ENCODE results near the gene ERCC4. TPM values are rescaled to one million over a fixed set of nuclear protein-coding genes. Genes with fewer than 3 reads are reported as not detected.
A peak's percentile ranks its signal among the peaks of the same experiment; 100 is the strongest.

ERCC4 gene
- polyA plus RNA-seq, 3 donors = 1.8 to 11.8 (median 5.9) TPM

DNA sequence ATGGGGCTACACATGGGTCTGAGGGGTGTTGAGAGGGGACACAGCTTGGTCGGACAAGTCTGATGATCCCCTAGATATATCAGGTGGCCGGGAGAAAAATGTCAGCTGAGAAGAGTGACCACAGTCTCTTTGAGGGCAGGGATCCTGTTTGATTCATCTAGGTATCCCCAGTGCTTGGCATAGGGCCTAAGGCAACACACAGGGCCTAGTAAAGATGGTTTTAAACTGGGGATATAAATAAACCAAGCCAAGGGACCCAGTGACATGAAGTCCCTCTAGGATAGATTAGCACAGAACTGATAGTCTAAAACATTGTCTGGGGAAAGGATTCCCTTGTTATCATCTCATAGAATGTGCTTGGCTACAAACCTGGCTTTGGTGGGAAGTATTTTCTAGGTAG, 1.4 kb downstream of the ERCC4 start:
- no peak overlapping the region for H3K27ac ChIP-seq (ENCODE audit: low read depth in 1 of 2, low read length in 2 of 2)

DNA sequence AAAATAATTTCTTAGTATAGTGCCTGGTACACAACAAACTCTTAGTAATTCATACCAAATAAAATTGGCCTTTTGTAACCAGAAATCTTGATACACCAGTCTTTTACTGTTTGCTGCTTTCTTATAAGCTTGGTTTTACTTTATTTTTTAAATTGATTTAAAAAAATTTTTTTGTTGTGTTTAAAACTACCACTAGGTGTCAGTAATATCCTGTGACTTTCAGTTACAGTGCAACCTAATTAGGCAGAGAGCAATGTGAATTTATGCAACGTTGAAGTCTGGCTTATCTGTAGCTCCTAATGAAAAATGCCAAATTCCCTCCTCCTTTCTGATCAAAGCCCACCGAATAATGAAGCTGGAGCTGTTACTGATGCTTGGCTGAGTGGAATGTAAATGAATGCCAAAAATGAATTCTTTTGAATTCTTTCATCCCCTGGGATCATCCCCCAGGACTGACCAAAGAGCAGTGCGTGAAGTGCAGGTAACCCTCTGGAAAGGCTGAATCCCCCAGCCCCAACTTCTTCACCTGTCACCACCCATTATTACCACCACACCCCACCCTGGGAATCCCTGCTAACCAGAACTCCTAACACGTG, 3.8 kb downstream of the ERCC4 start:
- H2AFZ ChIP-seq (ENCODE audit: insufficient read depth, low read depth, low read length, poor library complexity, severe bottlenecking) = no peak overlapping the region
- H3K36me3 ChIP-seq (replicated peaks in 1 of 2; ENCODE audit: control insufficient read depth in 1 of 2, insufficient read depth in 2 of 2, low read length in 2 of 2) = peaks cover 18 to 43% of the 10 kb centered on the region in 2 donors
- H3K4me2 ChIP-seq (replicated peaks; ENCODE audit: extremely low read depth, low read length, poor library complexity, severe bottlenecking) = no peak overlapping the region
- no peak overlapping the region for H3K4me3 ChIP-seq (replicated peaks in 1 of 3; ENCODE audit: low read depth in 2 of 3, low read length in 3 of 3)
- Mint-ChIP-seq H3K4me1 (peaks cover 23% of the 10 kb centered on the region), H3K36me3 (peaks cover 28 to 39% of the 10 kb centered on the region in 2 donors), H3K4me3 (no peak overlapping the region), H3K27ac (no peak overlapping the region), H3K9me3 (no peaks in the 10 kb centered on the region), H3K27me3 (ENCODE audit: low read depth in 3 of 3) (peaks cover 0 to 2% (median 0%) of the 10 kb centered on the region in 3 donors)
- H3K27ac ChIP-seq (ENCODE audit: low read depth in 1 of 2, low read length in 2 of 2) = no peak overlapping the region
- no peaks in the 10 kb centered on the region for H3K27me3 ChIP-seq (ENCODE audit: control insufficient read depth in 2 of 2, insufficient read depth in 2 of 2, low read length in 2 of 2)
- no peaks in the 10 kb centered on the region for H3K9me3 ChIP-seq (replicated peaks in 1 of 2; ENCODE audit: control insufficient read depth in 1 of 2, insufficient read depth in 1 of 2, low read length in 2 of 2)
- peaks cover 4% of the 10 kb centered on the region for H4K20me1 ChIP-seq (ENCODE audit: insufficient read depth, low read length)
- peaks cover 10 to 22% of the 10 kb centered on the region in 2 donors for H3K4me1 ChIP-seq (ENCODE audit: control insufficient read depth in 1 of 2, insufficient read depth in 2 of 2, low read length in 2 of 2)
- H3K9ac ChIP-seq (ENCODE audit: insufficient read depth, low read length, poor library complexity, severe bottlenecking) = no peak overlapping the region
- H3K79me2 ChIP-seq (ENCODE audit: insufficient read depth, low read length) = peaks cover 4% of the 10 kb centered on the region
- TF ChIP-seq, protein P1, sequence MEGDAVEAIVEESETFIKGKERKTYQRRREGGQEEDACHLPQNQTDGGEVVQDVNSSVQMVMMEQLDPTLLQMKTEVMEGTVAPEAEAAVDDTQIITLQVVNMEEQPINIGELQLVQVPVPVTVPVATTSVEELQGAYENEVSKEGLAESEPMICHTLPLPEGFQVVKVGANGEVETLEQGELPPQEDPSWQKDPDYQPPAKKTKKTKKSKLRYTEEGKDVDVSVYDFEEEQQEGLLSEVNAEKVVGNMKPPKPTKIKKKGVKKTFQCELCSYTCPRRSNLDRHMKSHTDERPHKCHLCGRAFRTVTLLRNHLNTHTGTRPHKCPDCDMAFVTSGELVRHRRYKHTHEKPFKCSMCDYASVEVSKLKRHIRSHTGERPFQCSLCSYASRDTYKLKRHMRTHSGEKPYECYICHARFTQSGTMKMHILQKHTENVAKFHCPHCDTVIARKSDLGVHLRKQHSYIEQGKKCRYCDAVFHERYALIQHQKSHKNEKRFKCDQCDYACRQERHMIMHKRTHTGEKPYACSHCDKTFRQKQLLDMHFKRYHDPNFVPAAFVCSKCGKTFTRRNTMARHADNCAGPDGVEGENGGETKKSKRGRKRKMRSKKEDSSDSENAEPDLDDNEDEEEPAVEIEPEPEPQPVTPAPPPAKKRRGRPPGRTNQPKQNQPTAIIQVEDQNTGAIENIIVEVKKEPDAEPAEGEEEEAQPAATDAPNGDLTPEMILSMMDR (IDR thresholded peaks at IDR 0.05) = peak; percentile 75
- DNase-seq = peak; percentile 21 to 62 (median 45)
- WGBS (ENCODE audit: insufficient coverage) = no CpG with 5 or more reads among the region's 4 CpGs
- intact Hi-C loops (cut with micrococcal nuclease) = loop anchor here (2.0 to 10.0 kb wide), 8 partner anchors 34 to 708 kb away; partner anchors contain the start of genes MRTFB (in 2 of the 2), BFAR (in 1 of the 2) and PARN (in 1 of the 2)

More for the DNA sequence above, 1.4 kb downstream of the ERCC4 start:
- H3K4me1 Mint-ChIP-seq = peaks cover 18% of the 10 kb centered on the region
- peak overlapping the region in 3 of 7 donors; percentile 11 to 83 (median 72) for H3K27ac Mint-ChIP-seq
- Histone ChIP-seq H3K36me3 (replicated peaks in 1 of 2; ENCODE audit: control insufficient read depth in 1 of 2, insufficient read depth in 2 of 2, low read length in 2 of 2) (peaks cover 13 to 27% of the 10 kb centered on the region in 2 donors), H4K20me1 (ENCODE audit: insufficient read depth, low read length) (peaks cover 4% of the 10 kb centered on the region), H3K9ac (ENCODE audit: insufficient read depth, low read length, poor library complexity, severe bottlenecking) (no peak overlapping the region), H3K27me3 (ENCODE audit: control insufficient read depth in 2 of 2, insufficient read depth in 2 of 2, low read length in 2 of 2) (peaks cover 0 to 2% of the 10 kb centered on the region in 2 donors), H3K79me2 (ENCODE audit: insufficient read depth, low read length) (peaks cover 4% of the 10 kb centered on the region), H3K9me3 (replicated peaks in 1 of 2; ENCODE audit: control insufficient read depth in 1 of 2, insufficient read depth in 1 of 2, low read length in 2 of 2) (no peaks in the 10 kb centered on the region), H3K4me2 (replicated peaks; ENCODE audit: extremely low read depth, low read length, poor library complexity, severe bottlenecking) (no peak overlapping the region), H3K4me3 (replicated peaks in 1 of 3; ENCODE audit: low read depth in 2 of 3, low read length in 3 of 3) (no peak overlapping the region), H3K4me1 (ENCODE audit: control insufficient read depth in 1 of 2, insufficient read depth in 2 of 2, low read length in 2 of 2) (peaks cover 10 to 18% of the 10 kb centered on the region in 2 donors), H2AFZ (ENCODE audit: insufficient read depth, low read depth, low read length, poor library complexity, severe bottlenecking) (no peak overlapping the region)
- TF ChIP-seq, protein P1 (IDR thresholded peaks at IDR 0.05) = no peak
- DNase-seq = no peak
- H3K4me3 Mint-ChIP-seq = peak overlapping the region in 1 of 2 donors; percentile 88
- H3K36me3 Mint-ChIP-seq = peaks cover 18 to 28% of the 10 kb centered on the region in 2 donors
- H3K27me3 Mint-ChIP-seq (ENCODE audit: low read depth in 3 of 3) = peaks cover 4 to 11% (median 7%) of the 10 kb centered on the region in 3 donors
- no peaks in the 10 kb centered on the region for H3K9me3 Mint-ChIP-seq
- intact Hi-C loops (cut with micrococcal nuclease) = loop anchor here (5.0 to 10.0 kb wide), 7 partner anchors 36 to 711 kb away; partner anchors contain the start of genes MRTFB (in 2 of the 2), BFAR (in 1 of the 2) and PARN (in 1 of the 2)
- WGBS (ENCODE audit: insufficient coverage) = 90% methylated on average over 2 of the region's 2 CpGs
